HAP-1 (cell line): ENCODE data around the gene QPCTL.
"Not testable (repeated sequence)": the region's sequence is repeated elsewhere in the genome, so short reads cannot be mapped to it uniquely, and the experiment has no call there.

Experiments
- DNase-seq, 2 experiments: peaks; one replicate each; pipeline ENCODE4 v3.0.0-alpha.2; 2016 to 2020; ENCODE audit warnings: low spot score in 2 of 2
- H3K27me3 ChIP-seq: fragments of 250-450 bp; sonication (Bioruptor Pico); 2 replicates; pipeline ENCODE4 v1.5.1; 2020; ENCODE audit warnings: low read depth, mild to moderate bottlenecking, moderate library complexity
- H3K36me3 ChIP-seq: fragments of 250-450 bp; sonication (Bioruptor Pico); replicated peaks from 2 replicates; pipeline ENCODE4 v1.5.1; 2020; ENCODE audit warnings: mild to moderate bottlenecking
- H3K4me1 ChIP-seq: fragments of 250-450 bp; sonication (Bioruptor Pico); 2 replicates; pipeline ENCODE4 v1.5.1; 2020; ENCODE audit warnings: mild to moderate bottlenecking
- H3K4me3 ChIP-seq: fragments of 250-450 bp; sonication (Bioruptor Pico); 2 replicates; pipeline ENCODE4 v1.5.1; 2020; ENCODE audit warnings: mild to moderate bottlenecking, moderate library complexity
- H3K9me3 ChIP-seq: fragments of 250-450 bp; sonication (Bioruptor Pico); 2 replicates; pipeline ENCODE4 v1.5.1; 2020; ENCODE audit warnings: mild to moderate bottlenecking, moderate library complexity
- in situ Hi-C: fragments of 300-500 bp; cut with MboI; formaldehyde crosslinking; loops from 3 replicates; pipeline ENCODE4 v1.14.3; 2020; ENCODE audit warnings: low sequenced_read_pairs, inconsistent platforms, mixed read lengths

QPCTL gene

DNA sequence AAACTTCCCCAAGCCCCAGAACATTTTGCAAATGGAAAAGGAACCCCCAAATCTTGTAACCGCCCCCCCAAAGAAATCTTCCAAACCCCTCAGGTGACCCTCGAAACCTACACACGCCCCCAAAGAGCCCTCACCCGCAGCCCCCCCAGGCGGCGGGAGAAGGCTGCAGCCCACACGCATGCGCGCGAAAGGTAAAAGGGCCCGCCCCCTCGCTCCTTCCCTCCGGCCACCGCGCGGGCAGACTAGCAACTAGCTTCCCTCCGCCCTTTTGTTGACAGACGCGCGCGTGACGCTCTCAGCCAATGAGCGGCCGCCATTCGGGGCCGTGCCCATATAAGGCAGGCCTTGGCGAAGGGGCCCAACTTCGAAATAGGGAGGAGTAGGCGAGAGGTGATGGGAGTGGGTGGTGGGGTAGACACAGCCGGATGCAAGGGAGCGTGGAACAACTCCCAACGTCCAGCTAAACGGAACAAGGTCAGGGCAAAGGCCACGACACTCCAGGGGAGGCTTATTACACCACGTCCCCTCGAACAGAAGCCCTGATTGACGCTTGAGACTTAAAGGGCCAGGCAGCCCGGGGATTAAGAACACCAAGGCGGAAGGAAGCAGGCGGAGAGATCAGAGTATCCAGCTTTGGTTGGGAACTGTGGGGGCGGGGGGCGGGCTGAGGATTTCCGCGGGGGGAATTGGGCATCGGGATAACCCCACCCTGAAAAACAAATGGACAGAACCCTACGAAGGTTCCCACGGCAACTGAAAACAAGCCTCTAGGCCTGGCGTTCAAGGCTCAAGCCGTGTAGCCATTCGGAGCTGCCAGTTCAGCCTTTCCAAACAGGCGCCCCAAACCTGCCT, 24.9 kb downstream of the QPCTL start:
- no peaks in the 10 kb centered on the region for H3K9me3 ChIP-seq
- peaks cover 11% of the 10 kb centered on the region for H3K36me3 ChIP-seq
- peak; percentile 98 to 99 for DNase-seq
- peaks cover 8% of the 10 kb centered on the region for H3K4me1 ChIP-seq
- in situ Hi-C loops: no loop called here
- H3K27me3 ChIP-seq: no peaks in the 10 kb centered on the region
- peak overlapping the region; percentile 61 for H3K4me3 ChIP-seq

DNA sequence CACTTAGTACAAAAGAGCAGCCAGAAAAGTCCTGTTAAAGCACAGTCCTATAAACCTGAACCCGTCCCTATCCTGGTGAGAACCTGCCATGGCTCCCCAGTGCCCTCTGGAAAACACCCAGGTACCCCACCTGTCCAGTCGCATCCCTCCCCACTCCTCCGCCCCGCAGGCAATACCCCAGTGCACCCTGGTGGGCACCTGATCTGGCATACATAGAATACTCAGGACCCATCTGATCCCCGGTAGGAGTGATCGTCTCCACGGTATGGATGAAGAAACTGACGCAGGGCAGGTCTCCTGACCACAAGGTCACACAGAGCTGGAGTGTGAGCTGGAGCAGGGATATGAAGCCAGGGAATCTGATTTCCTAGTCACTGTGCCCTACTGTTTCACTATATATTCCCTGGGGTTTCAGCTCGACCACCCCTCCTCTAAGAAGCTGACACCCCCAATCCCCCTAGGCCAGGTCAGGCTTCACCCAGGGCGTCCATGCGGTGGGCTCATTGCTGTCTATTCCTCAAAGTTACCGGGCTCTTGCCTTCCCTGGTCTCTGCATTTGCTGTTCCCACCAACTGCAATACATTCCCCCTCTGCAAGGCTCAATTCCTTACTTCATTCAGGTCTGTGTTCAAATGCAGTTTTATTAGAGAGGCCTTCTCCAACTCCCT, 25.7 kb downstream of the QPCTL start:
- Histone ChIP-seq H3K4me1 (peaks cover 8% of the 10 kb centered on the region), H3K9me3 (no peaks in the 10 kb centered on the region), H3K4me3 (peak overlapping the region; percentile 61), H3K27me3 (no peaks in the 10 kb centered on the region), H3K36me3 (peaks cover 10% of the 10 kb centered on the region)
- DNase-seq: no peak
- in situ Hi-C loops: no loop called here

DNA sequence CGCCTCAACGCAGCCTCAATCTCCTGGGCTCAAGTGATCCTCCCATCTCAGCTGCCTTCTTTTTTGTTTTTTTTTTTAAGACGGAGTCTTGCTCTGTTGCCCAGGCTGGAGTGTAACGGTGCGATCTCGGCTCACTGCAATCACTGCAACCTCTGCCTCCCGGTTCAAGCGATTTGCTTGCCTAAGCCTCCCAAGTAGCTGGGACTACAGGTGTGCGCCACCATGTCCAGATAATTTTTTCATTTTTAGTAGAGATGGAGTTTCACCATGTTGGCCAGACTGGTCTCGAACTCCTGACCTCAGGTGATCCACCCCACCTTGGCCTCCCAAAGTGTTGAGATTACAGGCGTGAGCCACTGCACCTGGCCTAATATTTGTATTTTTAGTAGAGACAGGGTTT, 27.6 kb downstream of the QPCTL start:
- H3K27me3 ChIP-seq, H3K9me3 ChIP-seq, H3K4me1 ChIP-seq, H3K4me3 ChIP-seq, in situ Hi-C loops, DNase-seq: not testable (repeated sequence)
- H3K36me3 ChIP-seq: peaks cover 13% of the 10 kb centered on the region

DNA sequence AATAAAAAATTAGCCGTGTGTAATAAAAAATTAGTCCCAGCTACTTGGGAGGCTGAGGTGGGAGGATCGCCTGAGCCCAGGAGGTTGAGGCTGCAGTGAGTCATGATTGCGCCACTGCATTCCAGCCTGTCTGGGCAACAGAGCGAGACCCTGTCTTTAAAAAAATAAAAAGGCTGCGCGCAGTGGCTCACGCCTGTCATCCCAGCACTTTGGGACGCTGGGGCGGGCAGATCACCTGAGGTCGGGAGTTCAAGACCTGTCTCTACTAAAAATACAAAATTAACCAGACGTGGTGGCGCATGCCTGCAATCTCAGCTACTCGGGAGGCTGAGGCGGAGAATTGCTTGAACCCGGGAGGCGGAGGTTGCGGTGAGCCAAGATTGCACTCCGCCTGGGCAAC, 36.2 kb downstream of the QPCTL start:
- DNase-seq: not testable (repeated sequence)

DNA sequence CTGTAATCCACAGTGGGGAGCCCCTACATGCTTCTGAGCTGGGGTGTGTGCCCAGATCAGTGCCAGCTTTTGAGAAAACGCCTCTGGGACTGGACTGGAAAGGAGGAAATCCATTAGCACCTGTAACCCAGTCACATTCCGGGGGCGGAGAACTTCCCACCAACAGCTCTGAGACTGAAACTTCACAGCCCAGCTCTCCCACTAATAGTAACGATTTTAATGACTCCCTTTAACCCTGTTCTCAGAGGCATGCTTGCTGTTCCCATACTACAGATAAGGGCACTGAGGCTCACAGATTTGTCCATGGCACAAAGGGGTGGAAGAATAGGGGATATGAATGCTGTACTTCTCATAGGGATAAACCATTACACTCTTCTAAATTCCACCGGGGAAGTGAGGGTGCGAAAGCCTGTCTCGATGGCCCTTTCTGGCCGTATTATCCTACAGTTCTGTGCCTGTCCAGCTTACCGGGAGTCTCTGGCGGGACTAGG, 37.4 kb downstream of the QPCTL start:
- H3K9me3 ChIP-seq: no peaks in the 10 kb centered on the region
- H3K27me3 ChIP-seq: no peaks in the 10 kb centered on the region
- H3K36me3 ChIP-seq: no peaks in the 10 kb centered on the region
- DNase-seq: no peak
- in situ Hi-C loops: no loop called here
- H3K4me3 ChIP-seq: peak overlapping the region; percentile 79
- peaks cover 12% of the 10 kb centered on the region for H3K4me1 ChIP-seq

More for the DNA sequence above, 36.2 kb downstream of the QPCTL start:
- H3K4me3 ChIP-seq, H3K36me3 ChIP-seq, H3K9me3 ChIP-seq, H3K27me3 ChIP-seq, in situ Hi-C loops: not testable (repeated sequence)
- H3K4me1 ChIP-seq: peaks cover 12% of the 10 kb centered on the region

DNA sequence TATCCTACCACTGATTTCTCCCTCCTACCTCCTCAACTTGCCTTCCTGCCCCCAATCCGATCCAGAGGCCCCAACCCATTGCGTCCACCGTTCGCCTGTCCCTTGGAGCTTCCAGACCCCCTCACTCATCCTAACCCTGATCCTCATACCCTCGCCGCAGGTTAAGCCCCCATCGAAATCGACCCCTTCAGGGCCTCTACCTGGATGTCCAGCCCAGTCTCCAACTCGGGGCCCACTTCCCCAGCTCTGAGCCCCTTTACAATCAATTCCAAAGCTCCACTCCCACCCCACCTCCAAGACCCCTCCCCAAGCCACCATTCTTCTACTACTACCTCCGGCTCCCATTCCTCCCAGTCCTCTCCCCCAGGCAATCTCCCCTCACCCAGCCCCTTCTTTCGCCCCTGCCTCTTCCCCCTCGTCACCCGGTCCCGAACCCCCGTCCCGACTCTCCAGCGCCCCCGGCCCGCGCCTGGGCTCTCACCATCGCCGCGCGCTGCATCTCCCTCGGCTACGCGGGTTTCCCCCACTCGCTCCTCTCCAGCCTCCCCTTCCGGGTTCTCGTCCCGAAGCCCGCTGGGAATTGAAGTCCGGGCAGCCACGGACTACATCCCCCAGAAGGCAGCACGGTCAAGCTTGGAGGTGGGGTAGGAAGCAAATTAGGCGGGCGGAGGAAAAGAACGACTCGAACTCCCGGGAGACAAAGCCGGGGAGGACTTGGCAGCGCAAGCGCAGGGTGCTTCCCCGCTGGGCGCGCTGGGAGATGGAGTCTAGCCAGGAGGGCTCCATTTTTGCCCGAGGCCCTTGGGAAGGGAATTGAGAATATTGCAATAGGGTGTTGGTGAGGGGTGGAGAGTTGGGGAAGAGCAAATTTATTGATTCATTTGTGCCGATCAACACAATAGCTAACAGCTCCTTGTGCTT, 38.2 kb downstream of the QPCTL start, which contains the start of gene FBXO46:
FBXO46 (minus strand) TSS at position 529 of the 921 bp plus-strand sequence. CDS start 17,401 bp downstream, outside the sequence.
- peak within 1 kb of the TSS; percentile 79 for H3K4me3 ChIP-seq
- peak; percentile 99 for DNase-seq
- H3K27me3 ChIP-seq: no peaks in the 10 kb centered on the region
- H3K4me1 ChIP-seq: peaks cover 12% of the 10 kb centered on the region
- in situ Hi-C loops: no loop called here
- no peaks in the 10 kb centered on the region for H3K9me3 ChIP-seq
- no peaks in the 10 kb centered on the region for H3K36me3 ChIP-seq

DNA sequence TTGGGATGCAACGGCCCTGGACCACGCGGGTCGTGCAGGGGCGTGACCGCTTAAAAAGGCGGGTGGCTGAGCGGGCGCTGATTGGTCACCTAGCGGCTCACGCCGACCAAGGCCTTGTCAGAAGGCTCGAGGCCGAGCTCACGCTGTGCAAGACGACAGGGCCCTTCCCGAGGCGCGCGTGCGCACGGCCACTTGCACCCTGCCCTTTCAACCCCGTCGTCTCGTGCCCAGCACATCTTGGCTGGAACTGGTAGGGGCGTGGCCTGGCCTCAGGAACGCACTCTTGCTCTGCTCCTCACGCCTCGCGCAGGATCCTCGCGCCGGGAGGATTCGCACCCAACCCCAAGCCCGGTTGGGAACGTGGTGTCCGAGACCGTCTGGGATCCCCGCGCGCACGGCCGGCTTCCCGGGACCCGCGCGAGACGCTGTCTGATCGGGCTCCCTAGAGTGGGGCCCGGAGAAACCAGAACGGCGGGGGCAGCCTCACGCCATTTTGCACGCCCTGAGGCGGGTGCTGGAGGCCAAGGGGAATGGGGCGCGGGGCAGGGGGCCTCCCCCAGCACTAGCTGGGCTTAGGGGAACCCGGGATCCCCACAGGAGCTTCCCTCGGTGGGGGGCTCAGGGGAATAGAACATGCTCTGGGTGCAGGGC, 40.8 kb downstream of the QPCTL start, which contains the start of gene MEIOSIN:
MEIOSIN (plus strand) TSS at position 280 of the 651 bp plus-strand sequence. CDS start 1,938 bp downstream, outside the sequence.
- no peak for DNase-seq
- H3K36me3 ChIP-seq: no peaks in the 10 kb centered on the region
- peaks cover 12% of the 10 kb centered on the region for H3K4me1 ChIP-seq
- H3K4me3 ChIP-seq: no peak within 1 kb of the TSS
- in situ Hi-C loops: no loop called here
- no peaks in the 10 kb centered on the region for H3K27me3 ChIP-seq
- H3K9me3 ChIP-seq: no peaks in the 10 kb centered on the region

DNA sequence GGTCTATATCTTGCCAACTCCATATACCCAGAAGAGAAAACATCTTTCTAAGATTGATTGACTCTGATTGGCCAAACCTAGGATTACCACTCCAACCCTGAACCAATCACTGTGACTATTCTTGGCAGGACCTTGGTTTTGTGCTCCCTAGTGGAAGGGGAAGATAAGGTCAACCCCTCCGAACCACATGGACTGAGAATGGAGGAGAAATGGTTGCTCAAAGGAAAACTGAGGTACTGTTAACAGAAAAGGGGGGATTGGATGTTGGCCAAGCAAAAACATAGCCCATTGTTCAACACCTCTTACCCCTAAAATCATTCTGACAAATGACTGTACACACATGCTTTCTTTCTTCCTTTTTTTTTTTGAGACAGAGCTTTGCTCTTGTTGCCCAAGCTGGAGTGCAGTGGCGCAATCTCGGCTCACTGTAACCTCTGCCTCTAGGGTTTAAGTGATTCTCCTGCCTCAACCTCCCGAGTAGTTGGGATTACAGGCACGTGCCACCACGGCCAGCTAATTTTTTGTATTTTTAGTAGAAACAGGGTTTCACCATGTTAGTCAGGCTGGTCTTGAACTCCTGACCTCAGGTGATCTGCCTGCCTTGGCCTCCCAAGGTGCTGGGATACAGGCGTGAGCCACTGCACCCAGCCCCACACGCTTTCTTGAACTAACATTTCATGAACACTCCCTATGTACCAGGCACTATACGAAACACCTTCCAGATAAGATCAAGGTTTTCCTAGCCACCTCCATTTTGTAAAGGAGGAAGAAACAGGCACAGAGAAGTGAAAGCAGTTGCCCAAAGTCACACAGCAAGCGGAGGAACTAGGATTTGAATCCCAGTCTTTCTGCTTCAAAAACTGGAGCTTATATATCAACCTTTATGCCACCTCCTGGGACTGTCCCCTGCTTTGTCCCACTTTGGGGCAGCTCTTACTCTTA, 47.3 kb downstream of the QPCTL start:
- H3K4me3 ChIP-seq: no peak overlapping the region
- H3K36me3 ChIP-seq: no peaks in the 10 kb centered on the region
- no peaks in the 10 kb centered on the region for H3K27me3 ChIP-seq
- in situ Hi-C loops: no loop called here
- peak in 1 of 2 experiments; percentile 16 for DNase-seq
- H3K9me3 ChIP-seq: no peaks in the 10 kb centered on the region
- H3K4me1 ChIP-seq: no peaks in the 10 kb centered on the region

DNA sequence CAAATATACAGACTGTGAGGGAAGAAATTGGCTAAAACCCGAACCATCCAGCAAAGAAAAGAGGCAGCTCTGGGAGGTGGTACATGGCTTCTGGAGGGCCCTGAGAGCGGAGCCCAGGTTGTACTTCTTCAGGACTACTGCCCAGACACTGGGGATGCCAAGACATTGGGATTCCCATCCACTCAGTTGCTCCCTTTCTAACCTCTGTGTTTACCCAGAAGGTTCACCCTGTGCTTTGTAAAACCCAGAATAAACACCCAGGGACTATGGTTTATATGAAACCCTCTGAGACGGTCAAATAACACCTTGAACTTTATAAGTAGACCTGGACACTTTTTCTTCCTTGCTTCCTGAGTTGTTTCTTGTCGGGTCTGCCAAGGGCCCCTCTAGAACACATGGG, 50.5 kb downstream of the QPCTL start:
- in situ Hi-C loops: no loop called here
- no peak overlapping the region for H3K4me3 ChIP-seq
- DNase-seq: no peak
- no peaks in the 10 kb centered on the region for H3K27me3 ChIP-seq
- no peaks in the 10 kb centered on the region for H3K9me3 ChIP-seq
- no peaks in the 10 kb centered on the region for H3K4me1 ChIP-seq
- H3K36me3 ChIP-seq: no peaks in the 10 kb centered on the region

DNA sequence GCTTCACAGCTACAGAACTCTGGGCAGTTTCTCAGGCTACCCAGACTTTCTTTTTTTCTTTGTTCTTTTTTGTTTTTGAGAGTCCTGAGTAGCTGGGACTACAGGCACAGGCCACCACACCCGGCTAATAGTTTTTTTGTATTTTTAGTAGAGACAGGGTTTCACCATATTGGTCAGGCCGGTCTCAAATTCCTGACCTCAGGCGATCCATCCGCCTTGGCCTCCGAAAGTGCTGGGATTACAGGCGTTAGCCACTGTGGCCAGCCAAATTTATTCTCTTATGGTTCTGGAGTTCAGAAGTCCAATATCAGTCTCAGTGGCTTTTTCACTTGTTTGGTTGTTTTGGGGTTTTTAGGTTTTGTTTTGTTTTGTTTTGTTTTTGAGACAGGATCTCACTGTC, 53.1 kb downstream of the QPCTL start:
- no peak for DNase-seq
- Histone ChIP-seq H3K36me3 (no peaks in the 10 kb centered on the region), H3K27me3 (no peaks in the 10 kb centered on the region), H3K4me3 (no peak overlapping the region), H3K9me3 (no peaks in the 10 kb centered on the region), H3K4me1 (no peaks in the 10 kb centered on the region)
- in situ Hi-C loops: no loop called here

DNA sequence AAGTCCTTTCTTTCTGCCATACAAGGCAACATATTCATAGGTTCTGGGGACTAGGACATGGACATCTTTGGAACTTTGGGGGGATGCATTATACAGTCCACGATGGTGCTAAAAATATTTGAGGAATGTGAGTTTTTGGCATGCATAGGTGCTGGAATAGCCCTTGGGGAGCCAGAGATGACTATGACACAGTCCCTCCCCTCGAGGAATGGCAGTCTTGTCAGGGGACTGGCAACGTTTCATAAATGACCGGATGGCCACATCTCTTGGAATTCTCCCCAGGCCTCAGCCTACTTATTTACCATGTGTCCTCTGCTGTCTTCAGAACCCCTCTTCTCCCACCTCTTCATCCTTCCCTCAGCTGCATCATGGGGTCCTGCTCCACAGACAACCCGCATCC, 54.4 kb downstream of the QPCTL start:
- DNase-seq: no peak
- Histone ChIP-seq H3K4me3 (no peak overlapping the region), H3K36me3 (no peaks in the 10 kb centered on the region), H3K27me3 (no peaks in the 10 kb centered on the region), H3K4me1 (no peaks in the 10 kb centered on the region), H3K9me3 (no peaks in the 10 kb centered on the region)
- in situ Hi-C loops: no loop called here

DNA sequence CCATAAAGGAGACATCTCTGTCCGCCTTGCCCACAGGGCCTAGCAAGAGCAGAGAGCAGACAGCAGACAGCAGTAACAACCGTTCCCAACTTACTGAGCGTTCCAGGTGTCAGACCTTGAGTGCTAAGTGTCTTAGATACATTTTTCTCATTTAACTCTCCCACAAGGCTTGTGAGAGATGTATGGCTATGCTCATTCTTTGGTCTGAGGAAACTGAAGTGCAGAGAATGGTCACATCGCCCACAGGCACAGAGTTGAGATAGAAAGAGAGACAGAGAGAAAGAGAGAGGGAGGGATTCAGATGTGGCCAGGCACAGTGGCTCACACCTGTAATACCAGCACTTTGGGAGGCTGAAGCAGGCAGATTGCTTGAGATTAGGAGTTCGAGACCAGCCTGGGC, 55.0 kb downstream of the QPCTL start:
- Histone ChIP-seq H3K27me3 (no peaks in the 10 kb centered on the region), H3K9me3 (no peaks in the 10 kb centered on the region), H3K4me1 (no peaks in the 10 kb centered on the region), H3K4me3 (no peak overlapping the region), H3K36me3 (no peaks in the 10 kb centered on the region)
- in situ Hi-C loops: no loop called here
- no peak for DNase-seq
